Muscle layer of colon (tissue), 2 donors: ENCODE results near the gene SQSTM1.
"Not testable (repeated sequence)": the region's sequence is repeated elsewhere in the genome, so short reads cannot be mapped to it uniquely, and the experiment has no call there.

Experiments
- H3K27ac ChIP-seq: one replicate; pipeline ENCODE4 v1.7.0; 2013; ENCODE audit warnings: low read depth, mild to moderate bottlenecking, low read length, moderate library complexity
- H3K27me3 ChIP-seq, 2 donors: one replicate each; pipeline ENCODE4 v1.7.0; 2013; ENCODE audit warnings: low read length in 2 of 2, mild to moderate bottlenecking in 2 of 2; ENCODE audit not compliant: insufficient read depth in 2 of 2, control insufficient read depth in 1 of 2
- H3K36me3 ChIP-seq: one replicate; pipeline ENCODE4 v1.7.0; 2013; ENCODE audit warnings: mild to moderate bottlenecking, low read length; ENCODE audit not compliant: insufficient read depth
- H3K4me1 ChIP-seq: one replicate; pipeline ENCODE4 v1.7.0; 2013; ENCODE audit warnings: mild to moderate bottlenecking, low read length; ENCODE audit not compliant: insufficient read depth
- H3K4me3 ChIP-seq, 2 donors: one replicate each; pipeline ENCODE4 v1.7.0; 2013; ENCODE audit warnings: low read length in 2 of 2, low read depth in 1 of 2, mild to moderate bottlenecking in 1 of 2, moderate library complexity in 1 of 2
- H3K9ac ChIP-seq: one replicate; pipeline ENCODE4 v1.7.0; 2013; ENCODE audit warnings: low read length
- H3K9me3 ChIP-seq: one replicate; pipeline ENCODE4 v1.7.0; 2013; ENCODE audit warnings: mild to moderate bottlenecking, low read length
- donor health status: abdominal sarcoma.
- donor health status: Adenocarcinoma of cecum.

SQSTM1 gene

DNA sequence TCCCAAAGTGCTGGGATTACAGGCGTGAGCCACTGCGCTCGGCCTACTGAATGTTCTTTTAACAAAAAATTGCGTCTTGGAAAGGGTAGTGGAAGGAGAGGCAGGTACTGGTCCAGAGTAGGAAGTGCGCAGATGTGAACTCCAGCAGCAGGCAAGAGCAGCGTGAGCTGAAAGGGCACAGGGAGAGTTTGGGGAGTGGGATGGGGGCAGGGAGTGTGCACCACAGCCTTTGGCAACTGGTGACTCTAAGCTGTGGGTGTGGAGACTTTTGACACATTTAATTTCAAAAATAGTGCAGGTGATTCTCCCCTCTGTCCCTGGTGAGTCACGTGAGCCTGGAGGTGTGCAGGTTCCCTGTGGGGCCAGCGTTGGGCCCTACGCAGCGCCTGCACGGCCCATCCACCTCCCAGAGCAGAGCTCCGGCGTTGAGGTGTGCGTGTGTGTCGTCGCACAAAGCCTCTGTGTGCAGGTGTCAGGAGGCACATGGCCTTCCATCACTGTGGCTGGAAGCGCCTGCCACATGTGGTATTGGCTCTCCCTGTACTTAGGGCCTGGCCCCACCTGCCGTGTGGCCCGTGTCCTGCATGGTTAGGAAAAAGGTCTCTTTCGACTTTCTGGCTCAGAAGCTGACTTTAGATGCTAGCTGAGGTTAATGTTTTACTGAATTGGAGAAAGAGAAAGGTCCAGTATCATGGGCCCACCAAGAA, 11.5 kb downstream of the SQSTM1 start:
- Histone ChIP-seq H3K9ac (no peak overlapping the region), H3K36me3 (peaks cover 82% of the 10 kb centered on the region), H3K9me3 (no peaks in the 10 kb centered on the region), H3K4me3 (no peak overlapping the region), H3K27me3 (no peaks in the 10 kb centered on the region), H3K27ac (no peak overlapping the region), H3K4me1 (peaks cover 14% of the 10 kb centered on the region)

DNA sequence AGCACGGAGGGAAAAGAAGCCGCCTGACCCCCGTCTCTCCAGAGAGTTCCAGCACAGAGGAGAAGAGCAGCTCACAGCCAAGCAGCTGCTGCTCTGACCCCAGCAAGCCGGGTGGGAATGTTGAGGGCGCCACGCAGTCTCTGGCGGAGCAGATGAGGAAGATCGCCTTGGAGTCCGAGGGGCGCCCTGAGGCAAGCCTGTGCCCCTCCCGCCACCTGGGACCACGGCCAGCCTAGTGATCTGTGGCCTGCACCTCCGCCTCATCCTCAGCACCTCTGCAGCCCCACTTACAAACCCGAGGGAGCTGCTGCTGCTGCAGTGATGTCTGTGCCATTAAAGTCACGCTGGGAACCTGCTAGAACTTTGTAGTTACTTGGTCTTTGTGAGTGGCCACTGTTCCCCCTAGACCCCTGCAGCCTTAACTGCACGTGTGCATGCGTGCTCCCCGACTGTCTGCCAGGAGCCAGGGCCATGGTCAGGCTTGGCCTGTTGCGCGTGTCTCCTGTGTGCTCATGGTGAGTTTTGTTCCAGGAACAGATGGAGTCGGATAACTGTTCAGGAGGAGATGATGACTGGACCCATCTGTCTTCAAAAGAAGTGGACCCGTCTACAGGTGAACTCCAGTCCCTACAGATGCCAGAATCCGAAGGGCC, 12.5 kb downstream of the SQSTM1 start:
- Histone ChIP-seq H3K4me3 (no peak overlapping the region), H3K27ac (no peak overlapping the region), H3K4me1 (peaks cover 6% of the 10 kb centered on the region), H3K27me3 (no peaks in the 10 kb centered on the region), H3K9ac (no peak overlapping the region), H3K36me3 (peaks cover 82% of the 10 kb centered on the region), H3K9me3 (no peaks in the 10 kb centered on the region)

DNA sequence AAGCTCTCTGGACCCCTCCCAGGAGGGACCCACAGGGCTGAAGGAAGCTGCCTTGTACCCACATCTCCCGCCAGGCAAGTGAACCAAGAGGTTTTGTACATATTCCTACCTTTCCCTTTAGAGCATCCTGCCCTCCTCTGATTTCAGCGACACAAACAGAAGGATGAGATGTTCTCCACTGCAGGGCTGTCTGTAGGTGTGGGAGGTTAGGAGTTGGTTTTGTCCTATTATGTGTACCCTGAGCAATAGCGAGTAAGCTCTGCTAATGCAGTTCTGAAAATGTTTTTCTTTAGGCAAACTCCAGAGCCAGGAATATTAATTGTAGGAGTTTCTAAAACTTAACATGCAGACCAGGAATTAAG, 13.0 kb downstream of the SQSTM1 start:
- Histone ChIP-seq H3K27me3 (no peaks in the 10 kb centered on the region), H3K9ac (no peak overlapping the region), H3K9me3 (no peaks in the 10 kb centered on the region), H3K36me3 (peaks cover 80% of the 10 kb centered on the region), H3K4me1 (peaks cover 4% of the 10 kb centered on the region), H3K27ac (no peak overlapping the region), H3K4me3 (no peak overlapping the region)

DNA sequence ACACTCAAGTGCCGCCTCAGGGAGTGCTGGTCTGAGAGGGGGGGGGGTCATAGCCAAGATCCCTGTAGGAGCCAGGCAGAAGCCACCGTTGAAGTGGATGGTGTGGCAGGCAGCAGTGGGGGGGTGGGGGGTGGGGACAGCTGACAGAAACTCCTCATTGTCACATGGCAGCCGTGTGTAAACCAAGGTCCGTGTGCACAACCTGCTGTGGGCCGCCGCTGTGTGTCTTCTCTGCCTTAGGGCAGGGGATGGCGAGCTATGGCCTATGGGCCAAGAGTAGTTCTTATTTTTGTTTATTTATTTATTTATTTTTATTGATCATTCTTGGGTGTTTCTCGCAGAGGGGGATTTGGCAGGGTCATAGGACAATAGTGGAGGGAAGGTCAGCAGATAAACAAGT, 13.4 kb downstream of the SQSTM1 start:
- no peak overlapping the region for H3K9ac ChIP-seq
- H3K27ac ChIP-seq = no peak overlapping the region
- no peaks in the 10 kb centered on the region for H3K9me3 ChIP-seq
- peaks cover 77% of the 10 kb centered on the region for H3K36me3 ChIP-seq
- no peaks in the 10 kb centered on the region for H3K27me3 ChIP-seq
- H3K4me1 ChIP-seq = no peaks in the 10 kb centered on the region
- no peak overlapping the region for H3K4me3 ChIP-seq

DNA sequence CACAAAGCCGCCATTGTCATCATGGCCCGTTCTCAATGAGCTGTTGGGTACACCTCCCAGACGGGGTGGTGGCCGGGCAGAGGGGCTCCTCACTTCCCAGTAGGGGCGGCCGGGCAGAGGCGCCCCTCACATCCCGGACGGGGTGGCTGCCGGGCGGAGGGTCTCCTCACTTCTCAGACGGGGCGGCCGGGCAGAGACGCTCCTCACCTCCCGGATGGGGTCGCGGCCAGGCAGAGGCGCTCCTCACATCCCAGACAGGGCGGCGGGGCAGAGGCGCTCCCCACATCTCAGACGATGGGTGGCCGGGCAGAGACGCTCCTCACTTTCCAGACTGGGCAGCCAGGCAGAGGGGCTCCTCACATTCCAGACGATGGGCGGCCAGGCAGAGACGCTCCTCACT, 14.2 kb downstream of the SQSTM1 start:
- peaks cover 77% of the 10 kb centered on the region for H3K36me3 ChIP-seq
- not testable (repeated sequence) for H3K27me3 ChIP-seq, H3K27ac ChIP-seq

DNA sequence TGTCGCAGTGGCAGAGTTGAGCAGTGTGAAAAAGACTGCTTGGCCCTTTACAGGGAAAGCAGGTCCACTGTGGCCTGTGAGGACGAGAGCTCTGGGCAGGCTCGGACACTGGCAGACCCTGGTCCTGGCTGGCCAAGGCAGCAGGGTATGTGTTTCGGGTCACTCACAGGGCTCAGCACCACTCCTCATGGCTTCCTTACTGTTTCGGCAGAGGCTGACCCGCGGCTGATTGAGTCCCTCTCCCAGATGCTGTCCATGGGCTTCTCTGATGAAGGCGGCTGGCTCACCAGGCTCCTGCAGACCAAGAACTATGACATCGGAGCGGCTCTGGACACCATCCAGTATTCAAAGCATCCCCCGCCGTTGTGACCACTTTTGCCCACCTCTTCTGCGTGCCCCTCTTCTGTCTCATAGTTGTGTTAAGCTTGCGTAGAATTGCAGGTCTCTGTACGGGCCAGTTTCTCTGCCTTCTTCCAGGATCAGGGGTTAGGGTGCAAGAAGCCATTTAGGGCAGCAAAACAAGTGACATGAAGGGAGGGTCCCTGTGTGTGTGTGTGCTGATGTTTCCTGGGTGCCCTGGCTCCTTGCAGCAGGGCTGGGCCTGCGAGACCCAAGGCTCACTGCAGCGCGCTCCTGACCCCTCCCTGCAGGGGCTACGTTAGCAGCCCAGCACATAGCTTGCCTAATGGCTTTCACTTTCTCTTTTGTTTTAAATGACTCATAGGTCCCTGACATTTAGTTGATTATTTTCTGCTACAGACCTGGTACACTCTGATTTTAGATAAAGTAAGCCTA, 15.7 kb downstream of the SQSTM1 start:
- H3K9me3 ChIP-seq = no peaks in the 10 kb centered on the region
- no peak overlapping the region for H3K27ac ChIP-seq
- H3K27me3 ChIP-seq = no peaks in the 10 kb centered on the region
- peaks cover 74% of the 10 kb centered on the region for H3K36me3 ChIP-seq
- H3K4me3 ChIP-seq = no peak overlapping the region
- H3K9ac ChIP-seq = no peak overlapping the region
- H3K4me1 ChIP-seq = no peaks in the 10 kb centered on the region

More for the DNA sequence above, 14.2 kb downstream of the SQSTM1 start:
- not testable (repeated sequence) for H3K4me3 ChIP-seq, H3K9ac ChIP-seq, H3K4me1 ChIP-seq, H3K9me3 ChIP-seq

DNA sequence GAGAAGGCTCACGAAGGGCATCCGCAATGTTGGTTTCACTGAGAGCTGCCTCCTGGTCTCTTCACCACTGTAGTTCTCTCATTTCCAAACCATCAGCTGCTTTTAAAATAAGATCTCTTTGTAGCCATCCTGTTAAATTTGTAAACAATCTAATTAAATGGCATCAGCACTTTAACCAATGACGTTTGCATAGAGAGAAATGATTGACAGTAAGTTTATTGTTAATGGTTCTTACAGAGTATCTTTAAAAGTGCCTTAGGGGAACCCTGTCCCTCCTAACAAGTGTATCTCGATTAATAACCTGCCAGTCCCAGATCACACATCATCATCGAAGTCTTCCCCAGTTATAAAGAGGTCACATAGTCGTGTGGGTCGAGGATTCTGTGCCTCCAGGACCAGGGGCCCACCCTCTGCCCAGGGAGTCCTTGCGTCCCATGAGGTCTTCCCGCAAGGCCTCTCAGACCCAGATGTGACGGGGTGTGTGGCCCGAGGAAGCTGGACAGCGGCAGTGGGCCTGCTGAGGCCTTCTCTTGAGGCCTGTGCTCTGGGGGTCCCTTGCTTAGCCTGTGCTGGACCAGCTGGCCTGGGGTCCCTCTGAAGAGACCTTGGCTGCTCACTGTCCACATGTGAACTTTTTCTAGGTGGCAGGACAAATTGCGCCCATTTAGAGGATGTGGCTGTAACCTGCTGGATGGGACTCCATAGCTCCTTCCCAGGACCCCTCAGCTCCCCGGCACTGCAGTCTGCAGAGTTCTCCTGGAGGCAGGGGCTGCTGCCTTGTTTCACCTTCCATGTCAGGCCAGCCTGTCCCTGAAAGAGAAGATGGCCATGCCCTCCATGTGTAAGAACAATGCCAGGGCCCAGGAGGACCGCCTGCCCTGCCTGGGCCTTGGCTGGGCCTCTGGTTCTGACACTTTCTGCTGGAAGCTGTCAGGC, 16.6 kb downstream of the SQSTM1 start:
- H3K27ac ChIP-seq = no peak overlapping the region
- H3K9me3 ChIP-seq = no peaks in the 10 kb centered on the region
- no peak overlapping the region for H3K9ac ChIP-seq
- H3K4me1 ChIP-seq = no peaks in the 10 kb centered on the region
- no peak overlapping the region for H3K4me3 ChIP-seq
- H3K27me3 ChIP-seq = no peaks in the 10 kb centered on the region
- H3K36me3 ChIP-seq = peaks cover 73% of the 10 kb centered on the region

DNA sequence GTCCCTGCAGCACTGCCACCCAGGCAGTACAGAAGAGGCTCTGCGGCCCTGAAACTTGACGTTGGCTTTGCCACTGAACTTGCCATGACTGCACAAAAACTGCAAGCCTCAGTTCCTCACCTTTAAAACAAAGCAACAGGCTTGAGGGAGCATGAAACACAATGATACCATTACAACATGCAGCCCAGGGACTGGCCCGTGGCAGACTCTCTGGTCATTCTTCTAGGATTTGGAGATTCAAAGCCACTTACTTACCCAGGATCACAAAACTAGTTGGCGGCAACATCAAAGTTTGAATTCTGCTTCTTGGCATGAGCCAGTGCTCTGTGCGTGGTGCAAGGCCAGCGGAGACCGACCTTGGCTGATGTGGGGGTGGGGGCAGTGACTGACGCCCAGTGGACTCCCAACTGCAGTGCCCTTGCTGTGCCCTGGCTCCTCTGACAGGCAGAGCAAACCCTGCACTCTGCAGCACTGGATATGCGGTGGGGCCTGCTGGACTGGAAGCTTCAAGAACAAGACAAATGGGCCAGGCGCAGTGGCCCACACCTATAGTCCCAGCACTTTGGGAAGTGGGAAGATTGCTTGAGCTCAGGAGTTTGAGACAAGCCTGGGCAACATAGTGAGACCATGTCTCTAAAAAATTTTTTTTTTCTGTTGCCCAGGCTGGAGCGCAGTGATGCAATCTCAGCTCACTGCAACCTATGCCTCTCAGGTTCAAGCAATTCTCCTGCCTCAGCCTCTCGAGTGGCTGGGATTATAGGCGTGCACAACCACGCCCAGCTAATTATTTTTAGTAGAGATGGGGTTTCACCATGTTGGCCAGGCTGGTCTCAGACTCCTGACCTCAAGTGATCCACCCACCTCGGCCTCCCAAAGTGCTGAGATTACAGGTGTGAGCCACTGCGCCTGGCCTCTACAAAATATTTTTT, 18.9 kb downstream of the SQSTM1 start:
- H3K4me3 ChIP-seq = no peak overlapping the region
- no peaks in the 10 kb centered on the region for H3K4me1 ChIP-seq
- H3K9me3 ChIP-seq = no peaks in the 10 kb centered on the region
- H3K27ac ChIP-seq = no peak overlapping the region
- H3K27me3 ChIP-seq = no peaks in the 10 kb centered on the region
- H3K36me3 ChIP-seq = peaks cover 65% of the 10 kb centered on the region
- no peak overlapping the region for H3K9ac ChIP-seq

DNA sequence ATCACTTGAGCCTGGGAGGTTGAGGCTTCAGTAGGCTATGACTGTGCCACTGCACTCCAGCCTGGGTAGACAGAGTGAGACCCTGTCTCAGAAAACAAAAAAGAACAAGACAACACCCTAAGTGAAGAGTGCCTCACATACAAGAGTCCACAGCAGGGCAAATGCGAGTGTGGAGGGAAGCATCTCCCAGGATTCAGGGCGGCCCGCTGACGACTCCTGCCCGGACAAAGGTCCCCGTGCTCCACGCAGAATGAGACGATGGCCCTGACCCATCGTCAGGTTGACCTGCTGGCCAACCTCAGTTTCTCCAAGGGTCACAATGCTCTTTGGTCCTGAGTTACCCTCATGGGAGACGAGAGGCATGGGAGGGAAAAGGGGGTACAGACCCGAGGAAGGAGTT, 19.6 kb downstream of the SQSTM1 start:
- Histone ChIP-seq H3K4me3 (no peak overlapping the region), H3K27ac (no peak overlapping the region), H3K4me1 (no peaks in the 10 kb centered on the region), H3K9me3 (no peaks in the 10 kb centered on the region), H3K27me3 (no peaks in the 10 kb centered on the region), H3K9ac (no peak overlapping the region), H3K36me3 (peaks cover 65% of the 10 kb centered on the region)

DNA sequence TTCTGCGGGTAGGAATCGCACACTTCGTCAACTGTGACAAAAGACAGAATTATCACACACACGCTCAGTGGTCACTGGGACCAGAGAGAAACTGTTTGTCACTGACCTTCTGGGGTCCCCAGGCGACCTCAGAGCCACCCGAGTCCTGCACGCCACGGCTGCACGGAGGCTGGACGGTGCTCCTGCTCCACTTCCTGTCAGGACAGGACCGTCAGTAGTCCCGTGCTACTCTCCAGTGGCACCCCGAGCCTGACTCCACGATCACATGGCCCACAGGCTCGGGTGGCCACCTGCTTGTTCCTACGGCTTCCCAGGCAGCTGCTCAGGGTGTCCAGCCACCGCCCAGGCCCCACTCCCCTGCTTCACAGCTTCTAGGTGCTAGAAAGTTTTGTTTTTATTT, 20.1 kb downstream of the SQSTM1 start:
- Histone ChIP-seq H3K27ac (no peak overlapping the region), H3K9me3 (no peaks in the 10 kb centered on the region), H3K36me3 (peaks cover 64% of the 10 kb centered on the region), H3K27me3 (no peaks in the 10 kb centered on the region), H3K4me3 (no peak overlapping the region), H3K4me1 (no peaks in the 10 kb centered on the region), H3K9ac (no peak overlapping the region)
